ENCODE data around the gene MYH13. TPM values are rescaled to one million over a fixed set of nuclear protein-coding genes. Genes with fewer than 3 reads are reported as not detected.

Gene MYH13
- total and polyA plus RNA-seq, 9 of the 15 experiments (the other 6 are each of a cell fraction or from before 2014, with no cell fraction given), result 0.01 TPM; not detected in 8

DNA sequence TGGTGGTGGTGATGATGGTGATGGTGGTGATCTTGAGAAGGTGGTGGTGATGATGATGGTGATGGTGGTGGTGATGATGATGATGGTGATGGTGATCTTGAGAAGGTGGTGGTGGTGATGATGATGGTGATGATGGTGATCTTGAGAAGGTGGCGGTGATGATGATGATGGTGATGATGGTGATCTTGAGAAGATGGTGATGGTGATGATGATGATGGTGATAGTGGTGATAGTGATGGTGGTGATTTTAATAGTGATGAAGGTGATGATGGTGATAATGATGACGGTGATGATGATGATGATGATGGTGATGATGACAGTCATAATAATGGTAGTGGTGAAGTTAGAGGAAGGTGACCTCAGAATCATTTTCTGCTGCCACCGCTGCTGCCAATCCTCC lies 75.1 kb downstream of the MYH13 start (continued):
- TF ChIP-seq, protein P1, sequence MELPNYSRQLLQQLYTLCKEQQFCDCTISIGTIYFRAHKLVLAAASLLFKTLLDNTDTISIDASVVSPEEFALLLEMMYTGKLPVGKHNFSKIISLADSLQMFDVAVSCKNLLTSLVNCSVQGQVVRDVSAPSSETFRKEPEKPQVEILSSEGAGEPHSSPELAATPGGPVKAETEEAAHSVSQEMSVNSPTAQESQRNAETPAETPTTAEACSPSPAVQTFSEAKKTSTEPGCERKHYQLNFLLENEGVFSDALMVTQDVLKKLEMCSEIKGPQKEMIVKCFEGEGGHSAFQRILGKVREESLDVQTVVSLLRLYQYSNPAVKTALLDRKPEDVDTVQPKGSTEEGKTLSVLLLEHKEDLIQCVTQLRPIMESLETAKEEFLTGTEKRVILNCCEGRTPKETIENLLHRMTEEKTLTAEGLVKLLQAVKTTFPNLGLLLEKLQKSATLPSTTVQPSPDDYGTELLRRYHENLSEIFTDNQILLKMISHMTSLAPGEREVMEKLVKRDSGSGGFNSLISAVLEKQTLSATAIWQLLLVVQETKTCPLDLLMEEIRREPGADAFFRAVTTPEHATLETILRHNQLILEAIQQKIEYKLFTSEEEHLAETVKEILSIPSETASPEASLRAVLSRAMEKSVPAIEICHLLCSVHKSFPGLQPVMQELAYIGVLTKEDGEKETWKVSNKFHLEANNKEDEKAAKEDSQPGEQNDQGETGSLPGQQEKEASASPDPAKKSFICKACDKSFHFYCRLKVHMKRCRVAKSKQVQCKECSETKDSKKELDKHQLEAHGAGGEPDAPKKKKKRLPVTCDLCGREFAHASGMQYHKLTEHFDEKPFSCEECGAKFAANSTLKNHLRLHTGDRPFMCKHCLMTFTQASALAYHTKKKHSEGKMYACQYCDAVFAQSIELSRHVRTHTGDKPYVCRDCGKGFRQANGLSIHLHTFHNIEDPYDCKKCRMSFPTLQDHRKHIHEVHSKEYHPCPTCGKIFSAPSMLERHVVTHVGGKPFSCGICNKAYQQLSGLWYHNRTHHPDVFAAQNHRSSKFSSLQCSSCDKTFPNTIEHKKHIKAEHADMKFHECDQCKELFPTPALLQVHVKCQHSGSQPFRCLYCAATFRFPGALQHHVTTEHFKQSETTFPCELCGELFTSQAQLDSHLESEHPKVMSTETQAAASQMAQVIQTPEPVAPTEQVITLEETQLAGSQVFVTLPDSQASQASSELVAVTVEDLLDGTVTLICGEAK (IDR thresholded peaks at IDR 0.05), result no peak
- TF ChIP-seq, protein P1 (CRISPR knock-in tag; IDR thresholded peaks at IDR 0.05), result no peak
- no peak for TF ChIP-seq OTX1 (CRISPR knock-in tag; IDR thresholded peaks at IDR 0.05)
- no peak for TF ChIP-seq THRB (CRISPR knock-in tag; conservative IDR thresholded peaks at IDR 0.05)
- TF ChIP-seq TAF9B (IDR thresholded peaks at IDR 0.05; ENCODE audit: partially characterized antibody), result no peak
- no peak for TF ChIP-seq CEBPB (tag; IDR thresholded peaks at IDR 0.05)
